Endothelial cell of umbilical vein (primary cell): ENCODE measurements around the gene TRIM25.

Source experiments
- EZH2 ChIP-seq: IDR thresholded peaks from 2 replicates; pipeline ENCODE4 v1.6.1; 2012; ENCODE audit warnings: borderline replicate concordance, low read depth, mild to moderate bottlenecking, moderate library complexity, low read length, inconsistent platforms; ENCODE audit not compliant: severe bottlenecking
- POLR2A ChIP-seq: IDR thresholded peaks from 2 replicates; pipeline ENCODE4 v1.6.1; 2012; ENCODE audit warnings: low read depth, mild to moderate bottlenecking, control low read depth, low read length
- TF ChIP-seq, protein P1 (sequence below), 2 donors: IDR thresholded peaks; 1 replicate in 1 of 2; 2 replicates in 1 of 2; pipeline ENCODE4 v1.5.1; 2011; ENCODE audit warnings: low read length in 2 of 2, mild to moderate bottlenecking in 2 of 2, moderate library complexity in 2 of 2, control low read depth in 1 of 2, inconsistent platforms in 1 of 2, low read depth in 1 of 2; ENCODE audit not compliant: insufficient read depth in 1 of 2; ENCODE audit errors: extremely low read depth in 1 of 2
- TF ChIP-seq, protein P2 (sequence below): IDR thresholded peaks from 2 replicates; pipeline ENCODE4 v1.6.1; 2011; ENCODE audit not compliant: insufficient read depth, insufficient read length

DNA sequence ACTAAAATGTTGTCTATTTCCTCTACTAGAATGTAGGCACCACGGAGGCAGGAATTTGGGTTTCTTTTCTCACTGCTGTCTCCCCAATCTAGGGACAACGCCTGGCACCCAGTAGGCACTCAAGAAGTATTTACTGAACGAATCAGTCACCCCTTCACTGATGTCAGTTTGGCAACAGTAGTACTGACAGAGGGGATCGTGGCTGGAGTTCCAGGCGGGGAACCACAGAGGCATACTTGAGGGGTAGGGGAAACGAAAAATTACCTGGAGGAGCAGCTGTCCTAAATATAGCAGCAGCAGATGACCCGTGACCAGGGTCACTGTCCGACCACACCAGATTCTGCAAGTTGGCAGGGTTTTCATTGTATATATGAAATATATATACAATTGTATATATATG lies 33.3 kb downstream of the TRIM25 start:
- TF ChIP-seq EZH2 (no peak), POLR2A (no peak)
- TF ChIP-seq, protein P1, sequence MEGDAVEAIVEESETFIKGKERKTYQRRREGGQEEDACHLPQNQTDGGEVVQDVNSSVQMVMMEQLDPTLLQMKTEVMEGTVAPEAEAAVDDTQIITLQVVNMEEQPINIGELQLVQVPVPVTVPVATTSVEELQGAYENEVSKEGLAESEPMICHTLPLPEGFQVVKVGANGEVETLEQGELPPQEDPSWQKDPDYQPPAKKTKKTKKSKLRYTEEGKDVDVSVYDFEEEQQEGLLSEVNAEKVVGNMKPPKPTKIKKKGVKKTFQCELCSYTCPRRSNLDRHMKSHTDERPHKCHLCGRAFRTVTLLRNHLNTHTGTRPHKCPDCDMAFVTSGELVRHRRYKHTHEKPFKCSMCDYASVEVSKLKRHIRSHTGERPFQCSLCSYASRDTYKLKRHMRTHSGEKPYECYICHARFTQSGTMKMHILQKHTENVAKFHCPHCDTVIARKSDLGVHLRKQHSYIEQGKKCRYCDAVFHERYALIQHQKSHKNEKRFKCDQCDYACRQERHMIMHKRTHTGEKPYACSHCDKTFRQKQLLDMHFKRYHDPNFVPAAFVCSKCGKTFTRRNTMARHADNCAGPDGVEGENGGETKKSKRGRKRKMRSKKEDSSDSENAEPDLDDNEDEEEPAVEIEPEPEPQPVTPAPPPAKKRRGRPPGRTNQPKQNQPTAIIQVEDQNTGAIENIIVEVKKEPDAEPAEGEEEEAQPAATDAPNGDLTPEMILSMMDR (IDR thresholded peaks at IDR 0.05; ENCODE audit: extremely low read depth in 1 of 2, insufficient read depth in 1 of 2, low read depth in 1 of 2, low read length in 2 of 2) = no peak
- TF ChIP-seq, protein P2, sequence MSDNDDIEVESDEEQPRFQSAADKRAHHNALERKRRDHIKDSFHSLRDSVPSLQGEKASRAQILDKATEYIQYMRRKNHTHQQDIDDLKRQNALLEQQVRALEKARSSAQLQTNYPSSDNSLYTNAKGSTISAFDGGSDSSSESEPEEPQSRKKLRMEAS = no peak
